DOHH2 (cell line): ENCODE data around the gene TMEM190.
A peak's percentile ranks its signal among the peaks of the same experiment; 100 is the strongest.

Source experiments
- H3F3A ChIP-seq: fragments of 200-600 bp; sonication (generic), shearing (Covaris generic); 2 replicates; pipeline ENCODE4 v1.6.0; 2016; ENCODE audit warnings: antibody characterized with exemption, mild to moderate bottlenecking; ENCODE audit not compliant: control insufficient read depth, insufficient read depth
- H3K27ac ChIP-seq: fragments of 200-600 bp; sonication (generic); 2 replicates; pipeline ENCODE4 v1.5.1; 2014; ENCODE audit warnings: low read depth, mild to moderate bottlenecking, low read length, moderate library complexity
- H3K27me3 ChIP-seq: fragments of 200-600 bp; sonication (generic); 2 replicates; pipeline ENCODE4 v1.6.1; 2014; ENCODE audit warnings: mild to moderate bottlenecking, low read length, mixed read lengths; ENCODE audit not compliant: control insufficient read depth
- H3K36me3 ChIP-seq: fragments of 200-600 bp; sonication (generic); 2 replicates; pipeline ENCODE4 v1.6.1; 2014; ENCODE audit warnings: mild to moderate bottlenecking, low read length, moderate library complexity, mixed read lengths; ENCODE audit not compliant: control insufficient read depth
- H3K4me1 ChIP-seq: fragments of 200-600 bp; sonication (generic); 2 replicates; pipeline ENCODE4 v1.6.1; 2014; ENCODE audit warnings: mild to moderate bottlenecking, low read length, mixed read lengths; ENCODE audit not compliant: control insufficient read depth
- H3K4me2 ChIP-seq: fragments of 200-600 bp; sonication (generic); 2 replicates; pipeline ENCODE4 v1.6.0; 2014; ENCODE audit warnings: mild to moderate bottlenecking, low read length, moderate library complexity
- H3K4me3 ChIP-seq: fragments of 200-600 bp; sonication (generic); 2 replicates; pipeline ENCODE4 v1.5.1; 2014; ENCODE audit warnings: mild to moderate bottlenecking, low read length, mixed read lengths
- H3K79me2 ChIP-seq: fragments of 200-600 bp; sonication (generic); 2 replicates; pipeline ENCODE4 v1.6.1; 2014; ENCODE audit warnings: mild to moderate bottlenecking, low read length, mixed read lengths; ENCODE audit not compliant: control insufficient read depth
- H3K9me2 ChIP-seq: fragments of 200-600 bp; sonication (generic); replicated peaks from 2 replicates; pipeline ENCODE4 v1.6.1; 2014; ENCODE audit warnings: mild to moderate bottlenecking, low read length, mixed read lengths; ENCODE audit not compliant: control insufficient read depth
- H3K9me3 ChIP-seq: fragments of 200-600 bp; sonication (generic); 2 replicates; pipeline ENCODE4 v1.6.1; 2014; ENCODE audit warnings: antibody characterized with exemption, low read length, mixed read lengths; ENCODE audit not compliant: control insufficient read depth, insufficient read depth
- H4K20me1 ChIP-seq: fragments of 200-600 bp; sonication (generic); 2 replicates; pipeline ENCODE4 v1.6.0; 2014; ENCODE audit warnings: low read depth, mild to moderate bottlenecking, antibody characterized with exemption, low read length, moderate library complexity; ENCODE audit not compliant: control insufficient read depth, insufficient read depth
- EZH2phosphoT487 ChIP-seq: fragments of 200-600 bp; sonication (generic); IDR thresholded peaks from 2 replicates; pipeline ENCODE4 v1.6.1; 2017; ENCODE audit warnings: borderline replicate concordance, mild to moderate bottlenecking, antibody characterized with exemption, low read length, moderate library complexity, mixed read lengths
- TF ChIP-seq, protein P1 (sequence below): fragments of 200-600 bp; sonication (generic); IDR thresholded peaks from one replicate; pipeline ENCODE4 v1.5.1; 2014; ENCODE audit warnings: antibody characterized with exemption, mild to moderate bottlenecking, low read depth, low read length; ENCODE audit not compliant: poor library complexity, severe bottlenecking

Gene TMEM190

DNA sequence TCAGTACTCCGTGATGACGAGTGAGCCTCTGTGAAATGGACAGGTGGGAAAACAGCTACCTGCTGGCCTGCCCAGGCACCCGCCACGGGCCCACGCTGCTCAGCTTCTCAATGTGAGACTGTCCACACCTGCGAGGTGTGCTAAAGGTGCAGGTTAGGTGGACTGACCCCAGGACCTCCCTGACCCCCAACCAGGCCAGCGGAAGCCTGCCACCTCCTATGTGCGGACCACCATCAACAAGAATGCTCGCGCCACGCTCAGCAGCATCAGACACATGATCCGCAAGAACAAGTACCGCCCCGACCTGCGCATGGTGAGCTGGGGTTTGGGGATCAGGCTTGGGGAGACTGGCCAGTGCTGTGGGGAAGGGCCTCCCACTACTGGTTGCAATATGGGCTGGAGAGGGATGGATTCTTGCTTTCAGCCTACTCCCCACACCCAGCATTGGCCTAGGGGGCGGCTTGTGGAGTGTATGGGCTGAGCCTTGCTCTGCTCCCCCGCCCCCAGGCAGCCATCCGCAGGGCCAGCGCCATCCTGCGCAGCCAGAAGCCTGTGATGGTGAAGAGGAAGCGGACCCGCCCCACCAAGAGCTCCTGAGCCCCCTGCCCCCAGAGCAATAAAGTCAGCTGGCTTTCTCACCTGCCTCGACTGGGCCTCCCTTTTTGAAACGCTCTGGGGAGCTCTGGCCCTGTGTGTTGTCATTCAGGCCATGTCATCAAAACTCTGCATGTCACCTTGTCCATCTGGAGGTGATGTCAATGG lies 11.3 kb downstream of the TMEM190 start:
- H3K79me2 ChIP-seq, result peaks cover 44% of the 10 kb centered on the region
- peaks cover 59% of the 10 kb centered on the region for H3K4me1 ChIP-seq
- no peak overlapping the region for H3K27ac ChIP-seq
- peaks cover 71% of the 10 kb centered on the region for H3F3A ChIP-seq
- H3K4me3 ChIP-seq, result peak overlapping the region; percentile 99
- peaks cover 54% of the 10 kb centered on the region for H3K36me3 ChIP-seq
- H3K9me2 ChIP-seq, result no peaks in the 10 kb centered on the region
- TF ChIP-seq EZH2phosphoT487, result no peak
- TF ChIP-seq, protein P1, sequence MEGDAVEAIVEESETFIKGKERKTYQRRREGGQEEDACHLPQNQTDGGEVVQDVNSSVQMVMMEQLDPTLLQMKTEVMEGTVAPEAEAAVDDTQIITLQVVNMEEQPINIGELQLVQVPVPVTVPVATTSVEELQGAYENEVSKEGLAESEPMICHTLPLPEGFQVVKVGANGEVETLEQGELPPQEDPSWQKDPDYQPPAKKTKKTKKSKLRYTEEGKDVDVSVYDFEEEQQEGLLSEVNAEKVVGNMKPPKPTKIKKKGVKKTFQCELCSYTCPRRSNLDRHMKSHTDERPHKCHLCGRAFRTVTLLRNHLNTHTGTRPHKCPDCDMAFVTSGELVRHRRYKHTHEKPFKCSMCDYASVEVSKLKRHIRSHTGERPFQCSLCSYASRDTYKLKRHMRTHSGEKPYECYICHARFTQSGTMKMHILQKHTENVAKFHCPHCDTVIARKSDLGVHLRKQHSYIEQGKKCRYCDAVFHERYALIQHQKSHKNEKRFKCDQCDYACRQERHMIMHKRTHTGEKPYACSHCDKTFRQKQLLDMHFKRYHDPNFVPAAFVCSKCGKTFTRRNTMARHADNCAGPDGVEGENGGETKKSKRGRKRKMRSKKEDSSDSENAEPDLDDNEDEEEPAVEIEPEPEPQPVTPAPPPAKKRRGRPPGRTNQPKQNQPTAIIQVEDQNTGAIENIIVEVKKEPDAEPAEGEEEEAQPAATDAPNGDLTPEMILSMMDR, result no peak
- peak overlapping the region; percentile 99 for H3K4me2 ChIP-seq
- H4K20me1 ChIP-seq, result peaks cover 36% of the 10 kb centered on the region
- H3K27me3 ChIP-seq, result peaks cover 3% of the 10 kb centered on the region; the same call in 1 of the 2 replicates
- H3K9me3 ChIP-seq, result no peaks in the 10 kb centered on the region

DNA sequence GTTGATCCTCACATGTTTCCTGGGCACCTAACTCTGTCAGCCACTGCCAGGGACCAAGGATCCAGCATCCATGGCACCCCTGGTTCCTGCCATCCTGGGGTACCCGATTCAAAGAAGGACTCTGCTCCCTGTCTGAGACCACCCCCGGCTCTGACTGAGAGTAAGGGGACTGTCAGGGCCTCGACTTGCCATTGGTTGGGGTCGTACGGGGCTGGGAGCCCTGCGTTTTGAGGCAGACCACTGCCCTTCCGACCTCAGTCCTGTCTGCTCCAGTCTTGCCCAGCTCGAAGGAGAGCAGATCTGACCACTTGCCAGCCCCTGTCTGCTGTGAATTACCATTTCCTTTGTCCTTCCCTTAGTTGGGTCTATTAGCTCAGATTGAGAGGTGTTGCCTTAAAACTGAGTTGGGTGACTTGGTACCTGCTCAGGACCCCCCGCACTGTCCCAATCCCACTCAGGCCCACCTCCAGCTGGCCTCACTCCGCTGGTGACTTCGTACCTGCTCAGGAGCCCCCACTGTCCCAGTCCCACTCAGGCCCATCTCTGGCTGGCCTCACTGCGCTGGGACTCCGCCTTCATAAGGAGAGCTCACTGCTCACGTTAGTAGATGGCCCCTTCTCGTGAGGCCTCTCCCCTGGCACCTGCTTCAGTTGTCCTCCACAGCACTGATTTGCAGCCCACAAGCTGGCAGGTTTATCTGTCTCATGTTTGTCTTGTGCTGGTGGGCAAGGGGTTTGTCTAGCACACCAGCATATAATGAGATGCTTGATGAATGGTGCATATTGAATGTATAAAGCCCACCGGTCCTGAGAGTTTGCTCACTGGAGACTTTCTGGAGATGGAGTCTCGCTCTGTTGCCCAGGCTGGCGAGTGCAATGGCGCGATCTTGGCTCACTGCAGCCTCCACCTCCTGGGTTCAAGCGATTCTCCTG lies 13.0 kb downstream of the TMEM190 start:
- no peak for TF ChIP-seq EZH2phosphoT487
- H3K27ac ChIP-seq, result peak overlapping the region; percentile 13; the same call in 1 of the 2 replicates
- peak overlapping the region; percentile 99; the same call in 1 of the 2 replicates for H3K4me2 ChIP-seq
- 0 out of 2 replicates have a peak overlapping the region, but pooled peaks have one; percentile 8 for H3K4me3 ChIP-seq
- H3K27me3 ChIP-seq, result peaks cover 3% of the 10 kb centered on the region; the same call in 1 of the 2 replicates
- H3K9me2 ChIP-seq, result no peaks in the 10 kb centered on the region
- H4K20me1 ChIP-seq, result peaks cover 36% of the 10 kb centered on the region
- H3K36me3 ChIP-seq, result peaks cover 49% of the 10 kb centered on the region
- peaks cover 48% of the 10 kb centered on the region for H3K4me1 ChIP-seq
- H3K9me3 ChIP-seq, result no peaks in the 10 kb centered on the region
- H3K79me2 ChIP-seq, result peaks cover 33% of the 10 kb centered on the region
- H3F3A ChIP-seq, result peaks cover 70% of the 10 kb centered on the region

DNA sequence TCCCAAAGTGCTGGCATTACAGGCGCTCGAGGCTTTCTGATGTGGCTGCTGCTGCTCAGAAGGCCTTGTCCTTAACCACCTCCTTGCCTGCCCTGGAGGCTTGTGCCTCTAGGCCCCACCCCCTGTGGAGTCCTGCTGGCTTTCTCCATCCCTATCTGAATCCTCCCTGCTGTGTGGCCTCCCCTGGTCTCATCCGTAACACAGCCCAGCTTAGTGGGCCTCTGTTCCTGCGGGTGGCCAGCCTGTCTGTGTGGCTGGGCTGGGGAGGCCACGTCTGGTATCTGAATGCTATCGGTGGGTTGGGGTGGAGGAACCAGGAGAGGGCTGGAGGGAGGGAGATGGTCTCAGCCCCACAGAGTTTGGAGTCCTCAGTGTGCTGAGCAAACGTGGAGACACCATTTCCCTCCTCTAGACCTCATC lies 13.8 kb downstream of the TMEM190 start:
- TF ChIP-seq, protein P1, result no peak
- no peak for TF ChIP-seq EZH2phosphoT487
- Histone ChIP-seq H3K27me3 (peaks cover 3% of the 10 kb centered on the region; the same call in 1 of the 2 replicates), H3K36me3 (peaks cover 45% of the 10 kb centered on the region), H3F3A (peaks cover 67% of the 10 kb centered on the region), H3K4me3 (no peak overlapping the region), H3K79me2 (peaks cover 29% of the 10 kb centered on the region), H3K27ac (0 out of 2 replicates have a peak overlapping the region, but pooled peaks have one; percentile 6), H3K9me2 (no peaks in the 10 kb centered on the region), H4K20me1 (peaks cover 36% of the 10 kb centered on the region), H3K4me1 (peaks cover 43% of the 10 kb centered on the region), H3K9me3 (no peaks in the 10 kb centered on the region), H3K4me2 (no peak overlapping the region; the same call in 1 of the 2 replicates)
